ENCODE results near the gene RBM23.
"Not testable (repeated sequence)": the region's sequence is repeated elsewhere in the genome, so short reads cannot be mapped to it uniquely, and the experiment has no call there.

The RBM23 gene

GRCh38 chr14:22918804-22919600 lies at the start of gene RBM23:
Gene RBM23, minus strand, starts transcription at chr14:22919149.
- peak; percentile 100 for DNase-seq

GRCh38 chr14:22966783-22967269 lies 47.9 kb upstream of the RBM23 start:
- DNase-seq: no peak

GRCh38 chr14:22965916-22966782 lies 47.2 kb upstream of the RBM23 start:
- DNase-seq: not testable (repeated sequence)

- DNase-seq: no peak
Observed at GRCh38 chr14:22962061-22962676, 43.2 kb upstream of the RBM23 start.

- no peak for DNase-seq
Observed at GRCh38 chr14:22955702-22956569, 37.0 kb upstream of the RBM23 start.

- DNase-seq: no peak
Observed at GRCh38 chr14:22952418-22952817, 33.5 kb upstream of the RBM23 start.

- DNase-seq: not testable (repeated sequence)
Observed at GRCh38 chr14:22951795-22952194, 32.8 kb upstream of the RBM23 start.

GRCh38 chr14:22945642-22946041 lies 26.7 kb upstream of the RBM23 start:
- DNase-seq: no peak

GRCh38 chr14:22939684-22940083 lies 20.7 kb upstream of the RBM23 start:
- DNase-seq: no peak

GRCh38 chr14:22935156-22935555 lies 16.2 kb upstream of the RBM23 start:
- no peak for DNase-seq

- no peak for DNase-seq
Observed at GRCh38 chr14:22932146-22932545, 13.2 kb upstream of the RBM23 start.

GRCh38 chr14:22929961-22930364 lies 11.0 kb upstream of the RBM23 start:
- DNase-seq: no peak

- peak; percentile 100 for DNase-seq
Observed at GRCh38 chr14:22929104-22929960, 10.4 kb upstream of the RBM23 start, which contains the start of gene PRMT5. Gene PRMT5, minus strand, starts transcription at chr14:22929376. Its CDS starts 15 bp downstream, at chr14:22929361.

GRCh38 chr14:22928237-22929103 lies 9.5 kb upstream of the RBM23 start:
- no peak for DNase-seq

GRCh38 chr14:22926316-22926715 lies 7.4 kb upstream of the RBM23 start:
- no peak for DNase-seq

GRCh38 chr14:22925513-22925912 lies 6.6 kb upstream of the RBM23 start:
- DNase-seq: no peak

- DNase-seq: no peak
Observed at GRCh38 chr14:22923746-22924145, 4.8 kb upstream of the RBM23 start.

- DNase-seq: no peak
Observed at GRCh38 chr14:22922294-22922693, 3.3 kb upstream of the RBM23 start.

GRCh38 chr14:22920697-22921096 lies 1.7 kb upstream of the RBM23 start:
- no peak for DNase-seq

- DNase-seq: no peak
Observed at GRCh38 chr14:22919601-22919921, 612 bp upstream of the RBM23 start.

All from SHP77 treated with DMSO at 0.1 percent for 48 hours (cell line).